IMR-90 (cell line): Measurements from ENCODE around the gene FOSL2. TPM values are rescaled to one million over a fixed set of nuclear protein-coding genes. Genes with fewer than 3 reads are reported as not detected.

Source experiments
- ATAC-seq: fragments of 200-7000 bp; cut with Tn5 transposase; 2 replicates; pipeline ENCODE4 v1.9.1; 2020; ENCODE audit warnings: low read depth, mild to moderate bottlenecking, moderate library complexity
- BruUV-seq: library from RNA; stranded (reverse); fragments of 400-500 nt; replicated peaks from 2 replicates; lab custom pipeline; 2021; lab: Mats Ljungman, UMichigan
- CTCF ChIA-PET: fragments of 300-600 bp; formaldehyde crosslinking; extraction: SDS; loops from one replicate; lab custom pipeline; 2021; ENCODE audit warnings: antibody characterized with exemption; lab: Yijun Ruan, JAX
- POLR2A ChIA-PET: fragments of 300-600 bp; sonication (Branson Sonifier 250); formaldehyde crosslinking; loops from one replicate; lab custom pipeline; 2022; ENCODE audit warnings: antibody characterized with exemption; ENCODE audit not compliant: unreplicated experiment; lab: Charles Lee
- DNase-seq: peaks from one replicate; pipeline ENCODE4 v3.0.0; 2013
- H2AFZ ChIP-seq: replicated peaks from 2 replicates; pipeline ENCODE3; 2013; ENCODE audit warnings: low read length, mild to moderate bottlenecking; ENCODE audit not compliant: poor library complexity
- H2AK5ac ChIP-seq: 2 replicates; pipeline ENCODE4 v1.6.1; 2013; ENCODE audit warnings: low read depth, low read length, inconsistent platforms
- H2AK9ac ChIP-seq: replicated peaks from 2 replicates; pipeline ENCODE3; 2013; ENCODE audit warnings: mild to moderate bottlenecking, low read depth, low read length, moderate library complexity; ENCODE audit not compliant: poor library complexity
- H2BK120ac ChIP-seq: 2 replicates; pipeline ENCODE4 v1.6.1; 2013; ENCODE audit warnings: low read depth, low read length, inconsistent platforms
- H2BK15ac ChIP-seq: 3 replicates; pipeline ENCODE4 v1.6.1; 2013; ENCODE audit warnings: low read depth, low read length, inconsistent platforms
- H2BK20ac ChIP-seq: 2 replicates; pipeline ENCODE4 v1.6.1; 2013; ENCODE audit warnings: low read depth, mild to moderate bottlenecking, inconsistent platforms, low read length, moderate library complexity
- H2BK5ac ChIP-seq: 2 replicates; pipeline ENCODE4 v1.6.1; 2013; ENCODE audit warnings: mild to moderate bottlenecking, low read depth, low read length, inconsistent platforms; ENCODE audit not compliant: poor library complexity, severe bottlenecking
- H3K14ac ChIP-seq: replicated peaks from 2 replicates; pipeline ENCODE4 v1.6.1; 2013; ENCODE audit warnings: low read depth, low read length, inconsistent platforms
- H3K18ac ChIP-seq: 2 replicates; pipeline ENCODE4 v1.6.1; 2013; ENCODE audit warnings: low read depth, low read length, control low read depth
- H3K23ac ChIP-seq: 2 replicates; pipeline ENCODE4 v1.6.1; 2013; ENCODE audit warnings: low read depth, low read length, inconsistent platforms
- H3K27ac ChIP-seq: 2 replicates; pipeline ENCODE4 v1.5.1; 2013; ENCODE audit warnings: mild to moderate bottlenecking, control low read depth, low read length; ENCODE audit not compliant: insufficient read depth
- H3K27me3 ChIP-seq: 2 replicates; pipeline ENCODE4 v1.6.1; 2013; ENCODE audit warnings: low read length; ENCODE audit not compliant: control insufficient read depth, insufficient read depth
- H3K36me3 ChIP-seq: 2 replicates; pipeline ENCODE4 v1.6.1; 2013; ENCODE audit warnings: low read length, mixed read lengths; ENCODE audit not compliant: control insufficient read depth, insufficient read depth
- H3K4ac ChIP-seq: 2 replicates; pipeline ENCODE4 v1.6.1; 2013; ENCODE audit warnings: low read depth, low read length, inconsistent platforms
- H3K4me1 ChIP-seq: 2 replicates; pipeline ENCODE4 v1.6.1; 2013; ENCODE audit warnings: low read length, mixed read lengths; ENCODE audit not compliant: control insufficient read depth, insufficient read depth
- H3K4me2 ChIP-seq: 2 replicates; pipeline ENCODE4 v1.6.1; 2013; ENCODE audit warnings: low read depth, mild to moderate bottlenecking, control low read depth, low read length, moderate library complexity
- H3K4me3 ChIP-seq: 2 replicates; pipeline ENCODE4 v1.5.1; 2013; ENCODE audit warnings: low read depth, mild to moderate bottlenecking, control low read depth, low read length, moderate library complexity; ENCODE audit not compliant: insufficient read depth
- H3K56ac ChIP-seq: 2 replicates; pipeline ENCODE4 v1.6.1; 2013; ENCODE audit warnings: low read length, inconsistent platforms; ENCODE audit not compliant: insufficient read depth; ENCODE audit errors: extremely low read depth
- H3K79me1 ChIP-seq, 2 experiments: 2 replicates each; pipeline ENCODE4 v1.6.1; 2013; ENCODE audit warnings: low read length in 2 of 2, inconsistent platforms in 1 of 2, low read depth in 1 of 2
- H3K9ac ChIP-seq: 2 replicates; pipeline ENCODE4 v1.6.1; 2013; ENCODE audit warnings: low read depth, low read length, control low read depth
- H3K9me1 ChIP-seq: 2 replicates; pipeline ENCODE4 v1.6.1; 2013; ENCODE audit warnings: low read length, inconsistent platforms; ENCODE audit not compliant: insufficient read depth
- H3K9me3 ChIP-seq: 2 replicates; pipeline ENCODE4 v1.6.1; 2013; ENCODE audit warnings: low read length; ENCODE audit not compliant: control insufficient read depth, insufficient read depth
- H4K20me1 ChIP-seq: 2 replicates; pipeline ENCODE4 v1.6.1; 2013; ENCODE audit warnings: low read length, inconsistent platforms; ENCODE audit not compliant: insufficient read depth
- H4K5ac ChIP-seq: 2 replicates; pipeline ENCODE4 v1.6.1; 2013; ENCODE audit warnings: mild to moderate bottlenecking, low read depth, low read length, control low read depth
- H4K8ac ChIP-seq, 2 experiments: 2 replicates each; pipeline ENCODE4 v1.6.1; 2013; ENCODE audit warnings: low read depth in 2 of 2, low read length in 2 of 2, control low read depth in 1 of 2, inconsistent platforms in 1 of 2
- H4K91ac ChIP-seq: 2 replicates; pipeline ENCODE4 v1.6.1; 2013; ENCODE audit warnings: low read depth, low read length, inconsistent platforms; ENCODE audit not compliant: insufficient read depth
- CEBPB ChIP-seq: IDR thresholded peaks from 2 replicates; pipeline ENCODE4 v1.6.1; 2012; ENCODE audit warnings: low read depth, low read length, improper control_type of control experiment
- FOS ChIP-seq: fragments of 150-350 bp; IDR thresholded peaks from 2 replicates; pipeline ENCODE4 v1.6.1; 2016; ENCODE audit warnings: low read depth, low read length
- RAD21 ChIP-seq: IDR thresholded peaks from 2 replicates; pipeline ENCODE4 v1.6.1; 2012; ENCODE audit warnings: low read length, improper control_type of control experiment
- WGBS, 2 experiments: methylation state at CpG; one replicate each; pipeline versions ENCODE4 v1.1.5 to v1.1.7; 2013; ENCODE audit warnings: missing lambda C conversion rate in 2 of 2; ENCODE audit not compliant: insufficient read length in 1 of 2; ENCODE audit errors: extremely low coverage in 2 of 2; 5-methylcytosine and 5-hydroxymethylcytosine counted together
- dilution Hi-C: fragments of 300-500 bp; cut with HindIII; formaldehyde crosslinking; loops from one replicate; pipeline ENCODE4 v1.14.3; 2018; ENCODE audit warnings: low sequenced_read_pairs; ENCODE audit not compliant: unreplicated experiment
- in situ Hi-C: fragments of 300-500 bp; cut with MboI; formaldehyde crosslinking; loops from 3 replicates; pipeline ENCODE4 v1.14.3; 2019; ENCODE audit warnings: low sequenced_read_pairs, inconsistent platforms, mixed read lengths
- intact Hi-C: fragments of 100-400 bp; cut with micrococcal nuclease; formaldehyde crosslinking; loops from 2 replicates; pipeline ENCODE4 v1.10.0; 2022
- polyA plus RNA-seq, 3 experiments: library from polyadenylated mRNA; depleted of rRNA; stranded (reverse); fragments of >200 nt; gene quantifications; 2 replicates each; pipeline ENCODE4 v1.2.3, GENCODE V29; 2012; ENCODE audit warnings: low replicate concordance in 1 of 3
- total RNA-seq: library from RNA; depleted of rRNA; stranded (reverse); fragments of >200 nt; gene quantifications from 2 replicates; pipeline ENCODE4 v1.2.3, GENCODE V29; 2012

FOSL2 gene
- total and polyA plus RNA-seq, 2 of the 4 experiments (the other 2 are of a cell fraction): 31.4 to 46.3 TPM

- DNase-seq (peak; percentile 91), ATAC-seq (peak; percentile 47)
- peak overlapping the region; percentile 92 for H4K5ac ChIP-seq
- H3K56ac ChIP-seq: 0 out of 2 replicates have a peak overlapping the region, but pooled peaks have one; percentile 41
- H3K79me1 ChIP-seq: peaks cover 4 to 40% of the 10 kb centered on the region in 2 experiments; a peak in 3 of 4 replicates
- peak overlapping the region; percentile 91 for H2BK20ac ChIP-seq
- H2BK15ac ChIP-seq: peak overlapping the region; percentile 90
- H4K91ac ChIP-seq: peak overlapping the region; percentile 95
- H3K4me2 ChIP-seq: peak overlapping the region; percentile 57
- intact Hi-C loops: loop anchor here (5.0 kb wide), 1 partner anchor 746 kb away; no protein-coding TSS in a partner anchor
- H3K27ac ChIP-seq: peak overlapping the region; percentile 88
- ChIA-PET POLR2A (no interaction called here), CTCF (interaction anchor here (0.5 kb wide), 1 partner anchor 57 kb away, joined by 3 read pairs; no protein-coding TSS in a partner anchor)
- H3K9me3 ChIP-seq: no peaks in the 10 kb centered on the region
- WGBS, 2 experiments: 100% methylated on average over 1 of the region's 8 CpGs; no CpG with 5 or more reads in 1 of the 2 experiments
- peak overlapping the region; percentile 95 for H2BK5ac ChIP-seq
- no peak overlapping the region; the same call in 1 of the 2 replicates for H3K9ac ChIP-seq
- dilution Hi-C loops: no loop called here
- peaks cover 37% of the 10 kb centered on the region for H3K4me1 ChIP-seq
- peaks cover 43% of the 10 kb centered on the region for H3K9me1 ChIP-seq
- peak overlapping the region; percentile 85 for H3K14ac ChIP-seq
- H2AFZ ChIP-seq: peak overlapping the region; percentile 85
- peak overlapping the region; percentile 98 for H2AK5ac ChIP-seq
- H3K18ac ChIP-seq: peak overlapping the region; percentile 93
- TF ChIP-seq RAD21 (no peak), FOS (peak; percentile 64; the same call in 1 of the 2 replicates), CEBPB (peak; percentile 85)
- peak overlapping the region; percentile 95 for H3K4ac ChIP-seq
- peak overlapping the region; percentile 82 for H2AK9ac ChIP-seq
- BruUV-seq: no TSS peak
- H3K23ac ChIP-seq: peak overlapping the region; percentile 35
- in situ Hi-C loops: no loop called here
- H4K20me1 ChIP-seq: no peaks in the 10 kb centered on the region
- H2BK120ac ChIP-seq: peak overlapping the region; percentile 98
- no peaks in the 10 kb centered on the region for H3K27me3 ChIP-seq
- H4K8ac ChIP-seq: peak overlapping the region; percentile 28 to 97
- no peak overlapping the region for H3K4me3 ChIP-seq
- no peaks in the 10 kb centered on the region for H3K36me3 ChIP-seq
Observed at GRCh38 chr2:28447943-28448792, 55.5 kb downstream of the FOSL2 start.
